Measurements from ENCODE around the gene ARL14EP.

Gene ARL14EP

GRCh38 chr11:30322826-30323710, at the start of gene ARL14EP:
Gene ARL14EP, plus strand, starts transcription at chr11:30323104. Its CDS starts 7,845 bp downstream, at chr11:30330949.
- peak; percentile 96 for DNase-seq
- peak; percentile 92 for TF ChIP-seq POLR2A (IDR thresholded peaks at IDR 0.05; ENCODE audit: low read length)
- no peak for TF ChIP-seq GATA1 (IDR thresholded peaks at IDR 0.05; ENCODE audit: low read depth, low read length)

GRCh38 chr11:30277176-30277575, 45.7 kb upstream of the ARL14EP start:
- no peak for DNase-seq
- TF ChIP-seq POLR2A (IDR thresholded peaks at IDR 0.05; ENCODE audit: low read length) = no peak
- TF ChIP-seq GATA1 (IDR thresholded peaks at IDR 0.05; ENCODE audit: low read depth, low read length) = no peak

- TF ChIP-seq GATA1 (IDR thresholded peaks at IDR 0.05; ENCODE audit: low read depth, low read length) (no peak), POLR2A (IDR thresholded peaks at IDR 0.05; ENCODE audit: low read length) (no peak)
- DNase-seq = no peak
These were observed 43.1 kb upstream of the ARL14EP start for GRCh38 chr11:30279796-30280195.

- DNase-seq = no peak
These were observed 41.2 kb upstream of the ARL14EP start for GRCh38 chr11:30281476-30282288.

GRCh38 chr11:30282289-30282631, 40.6 kb upstream of the ARL14EP start:
- DNase-seq = no peak
- TF ChIP-seq POLR2A (IDR thresholded peaks at IDR 0.05; ENCODE audit: low read length) (no peak), GATA1 (IDR thresholded peaks at IDR 0.05; ENCODE audit: low read depth, low read length) (no peak)

More at GRCh38 chr11:30281476-30282288, 41.2 kb upstream of the ARL14EP start:
- TF ChIP-seq GATA1 (IDR thresholded peaks at IDR 0.05; ENCODE audit: low read depth, low read length) (no peak), POLR2A (IDR thresholded peaks at IDR 0.05; ENCODE audit: low read length) (no peak)

- TF ChIP-seq GATA1 (IDR thresholded peaks at IDR 0.05; ENCODE audit: low read depth, low read length) = no peak
- no peak for TF ChIP-seq POLR2A (IDR thresholded peaks at IDR 0.05; ENCODE audit: low read length)
- DNase-seq = no peak
These were observed 38.1 kb upstream of the ARL14EP start for GRCh38 chr11:30284836-30285235.

- DNase-seq = no peak
- TF ChIP-seq GATA1 (IDR thresholded peaks at IDR 0.05; ENCODE audit: low read depth, low read length) (no peak), POLR2A (IDR thresholded peaks at IDR 0.05; ENCODE audit: low read length) (no peak)
These were observed 37.3 kb upstream of the ARL14EP start for GRCh38 chr11:30285416-30286121.

GRCh38 chr11:30291331-30291730, 31.6 kb upstream of the ARL14EP start:
- DNase-seq = no peak
- TF ChIP-seq POLR2A (IDR thresholded peaks at IDR 0.05; ENCODE audit: low read length) (no peak), GATA1 (IDR thresholded peaks at IDR 0.05; ENCODE audit: low read depth, low read length) (no peak)

- DNase-seq = no peak
- TF ChIP-seq POLR2A (IDR thresholded peaks at IDR 0.05; ENCODE audit: low read length) (no peak), GATA1 (IDR thresholded peaks at IDR 0.05; ENCODE audit: low read depth, low read length) (no peak)
These were observed 30.4 kb upstream of the ARL14EP start for GRCh38 chr11:30292545-30292944.

- TF ChIP-seq GATA1 (IDR thresholded peaks at IDR 0.05; ENCODE audit: low read depth, low read length) (no peak), POLR2A (IDR thresholded peaks at IDR 0.05; ENCODE audit: low read length) (no peak)
- no peak for DNase-seq
These were observed 27.6 kb upstream of the ARL14EP start for GRCh38 chr11:30295178-30295885.

- TF ChIP-seq POLR2A (IDR thresholded peaks at IDR 0.05; ENCODE audit: low read length) (no peak), GATA1 (IDR thresholded peaks at IDR 0.05; ENCODE audit: low read depth, low read length) (no peak)
- DNase-seq = no peak
These were observed 18.3 kb upstream of the ARL14EP start for GRCh38 chr11:30304620-30305019.

- TF ChIP-seq GATA1 (IDR thresholded peaks at IDR 0.05; ENCODE audit: low read depth, low read length) (no peak), POLR2A (IDR thresholded peaks at IDR 0.05; ENCODE audit: low read length) (no peak)
- no peak for DNase-seq
These were observed 12.3 kb upstream of the ARL14EP start for GRCh38 chr11:30310623-30311022.

GRCh38 chr11:30311189-30311588, 11.7 kb upstream of the ARL14EP start:
- DNase-seq = no peak
- no peak for TF ChIP-seq GATA1 (IDR thresholded peaks at IDR 0.05; ENCODE audit: low read depth, low read length)
- no peak for TF ChIP-seq POLR2A (IDR thresholded peaks at IDR 0.05; ENCODE audit: low read length)

Data from erythroblast (primary cell).